GM08714 (cell line): ENCODE data around the gene SCFD2.

Source experiments
- H3K4me3 ChIP-seq: fragments of 200-500 bp; sonication (Bioruptor generic); 2 replicates; pipeline ENCODE4 v1.5.1; 2014; ENCODE audit warnings: mild to moderate bottlenecking, low read length, inconsistent platforms
- ZNF274 ChIP-seq: IDR thresholded peaks from 2 replicates; pipeline ENCODE4 v1.6.1; 2012; ENCODE audit warnings: mild to moderate bottlenecking, low read depth, low read length

The SCFD2 gene

DNA sequence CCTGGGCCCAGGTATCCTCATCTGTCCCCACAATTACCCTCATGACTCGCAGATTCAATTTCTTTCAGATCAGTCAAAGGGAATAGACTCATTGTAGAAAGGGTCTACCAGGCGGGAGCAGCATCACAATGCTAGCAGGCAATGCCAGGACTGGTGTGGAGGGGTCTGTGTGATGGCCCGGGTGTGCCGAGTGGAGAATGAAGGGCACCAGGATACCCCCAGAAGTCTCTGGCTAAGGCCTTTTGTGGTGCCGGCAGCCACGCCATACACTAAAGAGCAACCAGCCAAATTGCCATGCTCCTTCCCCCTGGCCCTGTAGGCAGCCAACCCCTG is 541.6 kb downstream of the SCFD2 start:
- no peak overlapping the region for H3K4me3 ChIP-seq
- no peak for TF ChIP-seq ZNF274

GRCh38 chr4:52823702-52824092 is 542.2 kb downstream of the SCFD2 start:
- no peak overlapping the region for H3K4me3 ChIP-seq
- no peak for TF ChIP-seq ZNF274
